Measurements from ENCODE around the gene ELOB. TPM values are rescaled to one million over a fixed set of nuclear protein-coding genes. Genes with fewer than 3 reads are reported as not detected.

Gene ELOB
- total and polyA plus RNA-seq, 10 of the 15 experiments (the other 5 are each of a cell fraction or from before 2014, with no cell fraction given), result 86.9 to 823 (median 263) TPM

DNA sequence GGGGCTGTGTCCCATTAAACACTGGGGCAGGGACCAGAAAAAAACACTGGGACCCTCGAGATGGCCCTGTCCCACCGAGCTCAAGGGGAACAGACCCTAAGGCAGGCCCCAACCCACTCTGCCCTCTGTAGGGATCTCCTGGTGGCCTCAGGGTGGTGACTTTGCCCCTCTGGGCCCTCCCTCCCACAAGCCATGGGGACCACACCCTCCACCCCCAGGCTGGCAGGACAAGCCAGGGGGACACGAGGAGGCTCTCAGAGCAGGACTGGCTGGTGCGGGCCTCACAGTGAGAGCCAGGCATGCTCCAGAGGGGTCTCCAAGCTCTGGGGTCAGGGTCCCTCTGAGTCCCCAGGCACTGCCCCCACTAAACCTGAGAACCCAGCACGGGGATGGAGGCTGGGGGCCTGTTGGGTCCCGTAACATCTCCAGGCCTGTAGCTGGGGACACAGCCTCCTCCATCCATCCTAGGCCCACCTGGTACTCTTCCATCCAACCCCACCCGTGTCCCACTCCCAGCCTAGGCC lies 39.1 kb downstream of the ELOB start:
- Histone ChIP-seq H3K36me3 (ENCODE audit: control insufficient read depth in 2 of 2, insufficient read depth in 2 of 2, low read length in 1 of 2) (no peaks in the 10 kb centered on the region), H3K4me1 (ENCODE audit: control insufficient read depth, insufficient read depth, low read length) (no peaks in the 10 kb centered on the region), H3K4me3 (no peak overlapping the region), H3K27me3 (replicated peaks in 1 of 2; ENCODE audit: control insufficient read depth in 2 of 2, insufficient read depth in 2 of 2, low read length in 1 of 2) (no peaks in the 10 kb centered on the region), H3K9ac (ENCODE audit: control insufficient read depth, insufficient read depth, low read length) (no peak overlapping the region), H4K20me1 (ENCODE audit: control insufficient read depth, insufficient read depth) (no peaks in the 10 kb centered on the region), H2AFZ (ENCODE audit: control insufficient read depth, low read depth, low read length) (no peak overlapping the region), H3K27ac (ENCODE audit: control insufficient read depth, insufficient read depth) (no peak overlapping the region), H3K9me3 (replicated peaks; ENCODE audit: control insufficient read depth, insufficient read depth, low read length) (no peaks in the 10 kb centered on the region), H3K4me2 (ENCODE audit: control insufficient read depth, insufficient read depth) (no peak overlapping the region), H3K79me2 (ENCODE audit: control insufficient read depth, insufficient read depth, low read length) (no peaks in the 10 kb centered on the region)
- ChIA-PET SMC1A (ENCODE audit: uncharacterized antibody, unreplicated experiment) (no interaction called here), POLR2A (no interaction called here), RAD21 (ENCODE audit: unreplicated experiment) (no interaction called here), CTCF (no interaction called here)
- no peak for TF ChIP-seq PAX8 (IDR thresholded peaks at IDR 0.05)
- TF ChIP-seq ZZZ3 (IDR thresholded peaks at IDR 0.05; ENCODE audit: control insufficient read depth, insufficient read length, low read depth), result no peak
- no peak for TF ChIP-seq ETV6 (conservative IDR thresholded peaks at IDR 0.05 in 1 of 2, IDR thresholded peaks at IDR 0.05 in 1 of 2; ENCODE audit: borderline replicate concordance in 1 of 2, low read depth in 1 of 2)
- TF ChIP-seq, protein P1, sequence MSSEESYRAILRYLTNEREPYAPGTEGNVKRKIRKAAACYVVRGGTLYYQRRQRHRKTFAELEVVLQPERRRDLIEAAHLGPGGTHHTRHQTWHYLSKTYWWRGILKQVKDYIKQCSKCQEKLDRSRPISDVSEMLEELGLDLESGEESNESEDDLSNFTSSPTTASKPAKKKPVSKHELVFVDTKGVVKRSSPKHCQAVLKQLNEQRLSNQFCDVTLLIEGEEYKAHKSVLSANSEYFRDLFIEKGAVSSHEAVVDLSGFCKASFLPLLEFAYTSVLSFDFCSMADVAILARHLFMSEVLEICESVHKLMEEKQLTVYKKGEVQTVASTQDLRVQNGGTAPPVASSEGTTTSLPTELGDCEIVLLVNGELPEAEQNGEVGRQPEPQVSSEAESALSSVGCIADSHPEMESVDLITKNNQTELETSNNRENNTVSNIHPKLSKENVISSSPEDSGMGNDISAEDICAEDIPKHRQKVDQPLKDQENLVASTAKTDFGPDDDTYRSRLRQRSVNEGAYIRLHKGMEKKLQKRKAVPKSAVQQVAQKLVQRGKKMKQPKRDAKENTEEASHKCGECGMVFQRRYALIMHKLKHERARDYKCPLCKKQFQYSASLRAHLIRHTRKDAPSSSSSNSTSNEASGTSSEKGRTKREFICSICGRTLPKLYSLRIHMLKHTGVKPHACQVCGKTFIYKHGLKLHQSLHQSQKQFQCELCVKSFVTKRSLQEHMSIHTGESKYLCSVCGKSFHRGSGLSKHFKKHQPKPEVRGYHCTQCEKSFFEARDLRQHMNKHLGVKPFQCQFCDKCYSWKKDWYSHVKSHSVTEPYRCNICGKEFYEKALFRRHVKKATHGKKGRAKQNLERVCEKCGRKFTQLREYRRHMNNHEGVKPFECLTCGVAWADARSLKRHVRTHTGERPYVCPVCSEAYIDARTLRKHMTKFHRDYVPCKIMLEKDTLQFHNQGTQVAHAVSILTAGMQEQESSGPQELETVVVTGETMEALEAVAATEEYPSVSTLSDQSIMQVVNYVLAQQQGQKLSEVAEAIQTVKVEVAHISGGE (CRISPR knock-in tag; IDR thresholded peaks at IDR 0.05), result no peak
- no peak for TF ChIP-seq CTCF (IDR thresholded peaks at IDR 0.05 in 2 of 3, conservative IDR thresholded peaks at IDR 0.05 in 1 of 3; ENCODE audit: control insufficient read depth in 2 of 3, extremely low read depth in 1 of 3, insufficient read depth in 1 of 3, low read depth in 3 of 3, low read length in 3 of 3)
- TF ChIP-seq CBFB (IDR thresholded peaks at IDR 0.05; ENCODE audit: low read depth), result no peak
- no peak for TF ChIP-seq YBX1 (IDR thresholded peaks at IDR 0.05)
- TF ChIP-seq HDGF (IDR thresholded peaks at IDR 0.05), result no peak
- no TSS peak for BruUV-seq (replicated peaks)
- in situ Hi-C loops (cut with MboI) (no loop called here), intact Hi-C loops (cut with micrococcal nuclease; ENCODE audit: unreplicated experiment) (no loop called here)
- FAIRE-seq (no peak), ATAC-seq (no peak), DNase-seq (ENCODE audit: low read depth, low spot score) (no peak)
- 32% methylated on average over 6 of the region's 7 CpGs for whole genome bisulfite sequencing (ENCODE audit: insufficient coverage, insufficient replicate concordance, low lambda C conversion rate, missing lambda C conversion rate)
